GM12891 (cell line): ENCODE data around the gene OR10H5.
"Not testable (repeated sequence)": the region's sequence is repeated elsewhere in the genome, so short reads cannot be mapped to it uniquely, and the experiment has no call there.

Source experiments
- POLR2A ChIP-seq: IDR thresholded peaks from 2 replicates; pipeline ENCODE4 v1.6.1; 2011; ENCODE audit warnings: low read depth, low read length, control low read depth
- POLR2AphosphoS5 ChIP-seq: IDR thresholded peaks from 2 replicates; pipeline ENCODE4 v1.6.1; 2011; ENCODE audit warnings: low read depth, low read length, control low read depth
- SPI1 ChIP-seq: IDR thresholded peaks from 2 replicates; pipeline ENCODE4 v1.6.1; 2011; ENCODE audit warnings: low read depth, low read length, control low read depth
- TAF1 ChIP-seq: IDR thresholded peaks from 2 replicates; pipeline ENCODE4 v1.6.1; 2011; ENCODE audit warnings: low read depth, low read length, control low read depth

- not testable (repeated sequence) for TF ChIP-seq POLR2A, POLR2AphosphoS5, SPI1, TAF1
Observed at GRCh38 chr19:15834232-15834631, 46.8 kb downstream of the OR10H5 start.
